ENCODE measurements around the gene AFAP1.

The AFAP1 gene

DNA sequence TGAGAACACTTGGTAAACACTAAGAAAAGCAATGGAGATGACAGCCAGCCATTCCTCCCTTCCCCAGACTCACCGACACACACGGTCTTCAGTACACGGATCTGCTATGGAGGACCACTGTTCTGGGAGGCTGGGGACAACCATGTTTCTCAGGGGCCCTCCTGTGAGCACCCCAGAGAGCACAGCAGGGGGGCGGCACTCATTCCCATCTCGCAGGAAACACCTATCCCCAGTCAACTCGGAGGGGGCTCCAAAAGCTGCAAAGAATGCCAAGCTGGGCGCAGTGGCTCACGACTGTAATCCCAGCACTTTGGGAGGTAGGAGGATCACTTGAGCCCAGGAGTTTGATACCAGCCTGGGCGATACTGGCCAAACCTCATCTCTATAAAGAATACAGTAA, 172.1 kb downstream of the AFAP1 start:
- H3K79me2 ChIP-seq (ENCODE audit: insufficient read depth, low read length): no peaks in the 10 kb centered on the region
- no peak overlapping the region for H3K9ac ChIP-seq (ENCODE audit: low read depth, low read length, poor library complexity, severe bottlenecking)
- no peaks in the 10 kb centered on the region; the same call in 1 of the 2 replicates for H3K9me3 ChIP-seq (ENCODE audit: insufficient read depth, low read depth, low read length)
- H3K36me3 ChIP-seq (ENCODE audit: insufficient read depth, low read length): no peaks in the 10 kb centered on the region
- H3F3A ChIP-seq (ENCODE audit: low read depth): no peaks in the 10 kb centered on the region
- H4K20me1 ChIP-seq (ENCODE audit: insufficient read depth, low read length, poor library complexity, severe bottlenecking): no peaks in the 10 kb centered on the region
- TF ChIP-seq EZH2phosphoT487 (IDR thresholded peaks at IDR 0.05; ENCODE audit: borderline replicate concordance): no peak
- TF ChIP-seq, protein P1, sequence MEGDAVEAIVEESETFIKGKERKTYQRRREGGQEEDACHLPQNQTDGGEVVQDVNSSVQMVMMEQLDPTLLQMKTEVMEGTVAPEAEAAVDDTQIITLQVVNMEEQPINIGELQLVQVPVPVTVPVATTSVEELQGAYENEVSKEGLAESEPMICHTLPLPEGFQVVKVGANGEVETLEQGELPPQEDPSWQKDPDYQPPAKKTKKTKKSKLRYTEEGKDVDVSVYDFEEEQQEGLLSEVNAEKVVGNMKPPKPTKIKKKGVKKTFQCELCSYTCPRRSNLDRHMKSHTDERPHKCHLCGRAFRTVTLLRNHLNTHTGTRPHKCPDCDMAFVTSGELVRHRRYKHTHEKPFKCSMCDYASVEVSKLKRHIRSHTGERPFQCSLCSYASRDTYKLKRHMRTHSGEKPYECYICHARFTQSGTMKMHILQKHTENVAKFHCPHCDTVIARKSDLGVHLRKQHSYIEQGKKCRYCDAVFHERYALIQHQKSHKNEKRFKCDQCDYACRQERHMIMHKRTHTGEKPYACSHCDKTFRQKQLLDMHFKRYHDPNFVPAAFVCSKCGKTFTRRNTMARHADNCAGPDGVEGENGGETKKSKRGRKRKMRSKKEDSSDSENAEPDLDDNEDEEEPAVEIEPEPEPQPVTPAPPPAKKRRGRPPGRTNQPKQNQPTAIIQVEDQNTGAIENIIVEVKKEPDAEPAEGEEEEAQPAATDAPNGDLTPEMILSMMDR (conservative IDR thresholded peaks at IDR 0.05; ENCODE audit: low read length): no peak
- H3K4me1 ChIP-seq (ENCODE audit: insufficient read depth, low read length, poor library complexity, severe bottlenecking): no peaks in the 10 kb centered on the region
- H3K4me2 ChIP-seq (ENCODE audit: low read depth, low read length, poor library complexity, severe bottlenecking): no peak overlapping the region
- H3K4me3 ChIP-seq (ENCODE audit: low read length, poor library complexity, severe bottlenecking): no peak overlapping the region
- H3K27me3 ChIP-seq (ENCODE audit: insufficient read depth, low read length, poor library complexity, severe bottlenecking): no peaks in the 10 kb centered on the region
- H3K9me2 ChIP-seq (replicated peaks; ENCODE audit: low read depth, low read length): no peaks in the 10 kb centered on the region
- H2AFZ ChIP-seq (ENCODE audit: low read length): no peak overlapping the region

DNA sequence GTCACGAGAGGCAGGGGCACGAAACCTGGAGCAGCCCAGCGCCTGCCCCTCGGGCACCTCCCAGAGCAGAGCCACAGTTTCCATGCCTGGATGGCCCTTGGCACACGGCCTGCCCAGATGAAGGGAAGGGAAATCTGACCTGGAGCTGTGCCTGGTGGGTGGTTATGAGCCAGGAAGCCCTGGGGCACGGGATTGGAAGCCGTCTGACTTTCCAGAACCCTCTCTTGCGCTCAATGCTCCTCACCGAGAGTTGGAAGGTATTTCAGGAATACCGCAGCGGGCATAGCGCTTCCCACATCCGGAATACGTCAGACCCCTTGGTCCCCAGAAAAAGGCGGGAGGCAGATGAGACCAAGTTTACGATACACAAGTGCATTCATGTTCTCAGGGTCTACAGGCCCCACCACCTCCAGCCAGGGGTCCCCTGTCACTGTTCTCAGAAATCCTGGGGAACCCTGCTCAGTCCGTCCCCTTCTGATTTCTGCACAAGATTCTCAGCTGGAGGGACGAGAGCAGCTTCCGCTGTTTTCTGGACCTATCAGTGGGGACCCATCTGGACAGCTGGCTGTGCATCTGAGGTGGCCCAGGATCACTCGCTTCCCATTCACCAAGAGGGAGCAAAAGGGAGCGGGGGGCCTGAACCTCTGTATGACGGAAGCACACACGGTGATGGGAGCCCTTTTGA, 172.9 kb downstream of the AFAP1 start:
- no peaks in the 10 kb centered on the region; the same call in 1 of the 2 replicates for H3K9me3 ChIP-seq (ENCODE audit: insufficient read depth, low read depth, low read length)
- no peaks in the 10 kb centered on the region for H3K4me1 ChIP-seq (ENCODE audit: insufficient read depth, low read length, poor library complexity, severe bottlenecking)
- no peak overlapping the region for H3K9ac ChIP-seq (ENCODE audit: low read depth, low read length, poor library complexity, severe bottlenecking)
- H3K27me3 ChIP-seq (ENCODE audit: insufficient read depth, low read length, poor library complexity, severe bottlenecking): no peaks in the 10 kb centered on the region
- no peaks in the 10 kb centered on the region for H3K36me3 ChIP-seq (ENCODE audit: insufficient read depth, low read length)
- no peaks in the 10 kb centered on the region for H3K79me2 ChIP-seq (ENCODE audit: insufficient read depth, low read length)
- no peak overlapping the region for H2AFZ ChIP-seq (ENCODE audit: low read length)
- no peaks in the 10 kb centered on the region for H3F3A ChIP-seq (ENCODE audit: low read depth)
- H3K9me2 ChIP-seq (replicated peaks; ENCODE audit: low read depth, low read length): no peaks in the 10 kb centered on the region
- H3K4me3 ChIP-seq (ENCODE audit: low read length, poor library complexity, severe bottlenecking): no peak overlapping the region
- no peak for TF ChIP-seq EZH2phosphoT487 (IDR thresholded peaks at IDR 0.05; ENCODE audit: borderline replicate concordance)
- TF ChIP-seq, protein P1 (conservative IDR thresholded peaks at IDR 0.05; ENCODE audit: low read length): no peak
- no peak overlapping the region for H3K4me2 ChIP-seq (ENCODE audit: low read depth, low read length, poor library complexity, severe bottlenecking)
- H4K20me1 ChIP-seq (ENCODE audit: insufficient read depth, low read length, poor library complexity, severe bottlenecking): no peaks in the 10 kb centered on the region

DNA sequence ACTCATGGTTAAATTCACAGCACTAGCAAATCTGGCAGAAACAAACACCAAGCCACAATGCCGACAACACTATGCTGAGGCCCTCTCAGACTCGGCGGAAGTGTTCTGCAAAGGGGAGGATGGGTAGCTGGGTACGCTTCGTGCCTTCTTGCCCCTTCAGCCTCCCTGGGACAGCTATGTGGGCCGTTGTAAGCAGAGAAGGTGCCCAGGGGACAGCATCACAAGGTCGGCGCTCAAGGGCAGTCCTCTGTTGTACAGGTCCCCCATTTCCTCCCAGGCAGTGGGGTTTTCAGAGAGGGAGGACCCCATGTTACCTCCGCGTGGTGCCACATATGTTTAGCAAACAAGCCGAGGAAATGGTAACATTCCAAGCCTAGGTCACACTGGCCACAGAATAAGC, 173.6 kb downstream of the AFAP1 start:
- H2AFZ ChIP-seq (ENCODE audit: low read length): no peak overlapping the region
- H3K36me3 ChIP-seq (ENCODE audit: insufficient read depth, low read length): no peaks in the 10 kb centered on the region
- H3K79me2 ChIP-seq (ENCODE audit: insufficient read depth, low read length): no peaks in the 10 kb centered on the region
- H3K4me2 ChIP-seq (ENCODE audit: low read depth, low read length, poor library complexity, severe bottlenecking): no peak overlapping the region
- no peaks in the 10 kb centered on the region for H3F3A ChIP-seq (ENCODE audit: low read depth)
- no peak overlapping the region for H3K4me3 ChIP-seq (ENCODE audit: low read length, poor library complexity, severe bottlenecking)
- no peak overlapping the region for H3K9ac ChIP-seq (ENCODE audit: low read depth, low read length, poor library complexity, severe bottlenecking)
- no peaks in the 10 kb centered on the region for H3K27me3 ChIP-seq (ENCODE audit: insufficient read depth, low read length, poor library complexity, severe bottlenecking)
- H4K20me1 ChIP-seq (ENCODE audit: insufficient read depth, low read length, poor library complexity, severe bottlenecking): no peaks in the 10 kb centered on the region
- no peaks in the 10 kb centered on the region; the same call in 1 of the 2 replicates for H3K9me3 ChIP-seq (ENCODE audit: insufficient read depth, low read depth, low read length)
- no peaks in the 10 kb centered on the region for H3K9me2 ChIP-seq (replicated peaks; ENCODE audit: low read depth, low read length)
- TF ChIP-seq, protein P1 (conservative IDR thresholded peaks at IDR 0.05; ENCODE audit: low read length): no peak
- TF ChIP-seq EZH2phosphoT487 (IDR thresholded peaks at IDR 0.05; ENCODE audit: borderline replicate concordance): no peak
- H3K4me1 ChIP-seq (ENCODE audit: insufficient read depth, low read length, poor library complexity, severe bottlenecking): no peaks in the 10 kb centered on the region

All from Loucy (cell line).